Right lobe of liver (tissue), 4 donors: ENCODE data around the gene OPCML.

Source experiments
- CTCF ChIP-seq, 4 donors: fragments of 200-600 bp in 3 of 4; fragments of 450-650 bp in 1 of 4; IDR thresholded peaks; one replicate each; pipeline versions ENCODE4 v1.5.1 to v1.8.0; 2016 to 2022; ENCODE audit warnings: antibody characterized with exemption in 4 of 4, mild to moderate bottlenecking in 2 of 4
- POLR2A ChIP-seq: fragments of 450-650 bp; IDR thresholded peaks from one replicate; pipeline ENCODE4 v1.6.1; 2017; ENCODE audit warnings: antibody characterized with exemption, mild to moderate bottlenecking
- donor health status: DM: no; HTN: no; CAD: no.
- donor health status: DM: no; HTN: no; CAD: no.
- donor health status: DM: no; HTN: yes; CAD: no.

GRCh38 chr11:132742929-132743328 is 789.4 kb downstream of the OPCML start:
- TF ChIP-seq CTCF (IDR thresholded peaks at IDR 0.05) (no peak), POLR2A (no peak)
